Liver (tissue), 9 donors: ENCODE measurements around the gene KIF4A. TPM values are rescaled to one million over a fixed set of nuclear protein-coding genes. Genes with fewer than 3 reads are reported as not detected.
"Not testable (repeated sequence)": the region's sequence is repeated elsewhere in the genome, so short reads cannot be mapped to it uniquely, and the experiment has no call there.

Experiments
- DNase-seq: peaks from one replicate; pipeline ENCODE4 v3.0.0-alpha.2; 2017; ENCODE audit warnings: low spot score
- H3K27ac ChIP-seq, 2 donors: one replicate each; pipeline ENCODE4 v1.7.0; 2013; ENCODE audit warnings: inconsistent platforms in 2 of 2, low read length in 2 of 2, control low read depth in 1 of 2, low read depth in 1 of 2, mild to moderate bottlenecking in 1 of 2
- H3K27me3 ChIP-seq, 4 donors: one replicate each; pipeline versions ENCODE4 v1.6.1 to v1.7.0; 2013; ENCODE audit warnings: low read length in 3 of 4, inconsistent platforms in 1 of 4, mild to moderate bottlenecking in 1 of 4, moderate library complexity in 1 of 4; ENCODE audit not compliant: control insufficient read depth in 4 of 4, insufficient read depth in 4 of 4
- H3K36me3 ChIP-seq, 4 donors: one replicate each; pipeline versions ENCODE4 v1.6.1 to v1.7.0; 2013; ENCODE audit warnings: low read length in 3 of 4, mild to moderate bottlenecking in 3 of 4, low read depth in 1 of 4, moderate library complexity in 1 of 4; ENCODE audit not compliant: control insufficient read depth in 4 of 4, insufficient read depth in 3 of 4
- H3K4me1 ChIP-seq, 4 donors: one replicate each; pipeline versions ENCODE4 v1.6.1 to v1.7.0; 2013; ENCODE audit warnings: low read length in 3 of 4, mild to moderate bottlenecking in 3 of 4, moderate library complexity in 1 of 4; ENCODE audit not compliant: control insufficient read depth in 4 of 4, insufficient read depth in 4 of 4
- H3K4me3 ChIP-seq, 3 donors: one replicate each; pipeline versions ENCODE4 v1.6.1 to v1.7.0; 2013; ENCODE audit warnings: low read length in 3 of 3, control low read depth in 1 of 3, low read depth in 1 of 3, mild to moderate bottlenecking in 1 of 3
- H3K9ac ChIP-seq, 2 donors: one replicate each; pipeline ENCODE4 v1.7.0; 2013; ENCODE audit warnings: low read length in 2 of 2, mild to moderate bottlenecking in 2 of 2, moderate library complexity in 2 of 2, control low read depth in 1 of 2, low read depth in 1 of 2
- H3K9me3 ChIP-seq, 4 donors: one replicate each; pipeline versions ENCODE4 v1.6.1 to v1.7.0; 2013; ENCODE audit warnings: low read length in 3 of 4; ENCODE audit not compliant: control insufficient read depth in 4 of 4
- ATF3 ChIP-seq: IDR thresholded peaks from 2 replicates; pipeline ENCODE4 v1.6.1; 2016; ENCODE audit warnings: antibody characterized with exemption
- CTCF ChIP-seq: fragments of 150-350 bp; IDR thresholded peaks from 2 replicates; pipeline ENCODE4 v1.5.1; 2017; ENCODE audit warnings: improper control_type of control experiment, low read depth, low read length; ENCODE audit not compliant: missing input control
- EGR1 ChIP-seq, 2 donors: IDR thresholded peaks; 2 replicates each; pipeline ENCODE4 v1.6.1; 2016 to 2018; ENCODE audit warnings: antibody characterized with exemption in 2 of 2, low read depth in 2 of 2
- FOXA1 ChIP-seq: IDR thresholded peaks from 2 replicates; pipeline ENCODE4 v1.6.1; 2016; ENCODE audit warnings: antibody characterized with exemption
- FOXA2 ChIP-seq: IDR thresholded peaks from 2 replicates; pipeline ENCODE4 v1.6.1; 2016; ENCODE audit warnings: antibody characterized with exemption
- GABPA ChIP-seq, 2 donors: IDR thresholded peaks in 1 of 2; conservative IDR thresholded peaks in 1 of 2; 2 replicates each; pipeline ENCODE4 v1.6.1; 2016; ENCODE audit warnings: antibody characterized with exemption in 2 of 2, mild to moderate bottlenecking in 1 of 2, moderate library complexity in 1 of 2
- HNF4A ChIP-seq, 2 donors: conservative IDR thresholded peaks; 2 replicates each; pipeline ENCODE4 v1.6.1; 2016; ENCODE audit warnings: antibody characterized with exemption in 2 of 2, mild to moderate bottlenecking in 2 of 2
- HNF4G ChIP-seq: IDR thresholded peaks from 2 replicates; pipeline ENCODE4 v1.6.1; 2016; ENCODE audit warnings: antibody characterized with exemption
- JUND ChIP-seq, 2 donors: IDR thresholded peaks; 2 replicates each; pipeline ENCODE4 v1.6.1; 2016; ENCODE audit warnings: antibody characterized with exemption in 2 of 2
- NR2F2 ChIP-seq: IDR thresholded peaks from 2 replicates; pipeline ENCODE4 v1.6.1; 2016; ENCODE audit warnings: antibody characterized with exemption
- RAD21 ChIP-seq, 2 donors: IDR thresholded peaks; 2 replicates each; pipeline ENCODE4 v1.6.1; 2016; ENCODE audit warnings: antibody characterized with exemption in 2 of 2, mild to moderate bottlenecking in 2 of 2
- RXRA ChIP-seq, 2 donors: IDR thresholded peaks; 2 replicates each; pipeline ENCODE4 v1.6.1; 2017 to 2018; ENCODE audit warnings: antibody characterized with exemption in 2 of 2, mild to moderate bottlenecking in 1 of 2
- TAF1 ChIP-seq: conservative IDR thresholded peaks from 2 replicates; pipeline ENCODE4 v1.6.1; 2016; ENCODE audit warnings: antibody characterized with exemption, mild to moderate bottlenecking
- YY1 ChIP-seq: IDR thresholded peaks from 2 replicates; pipeline ENCODE4 v1.6.1; 2016; ENCODE audit warnings: antibody characterized with exemption, mild to moderate bottlenecking
- WGBS: extraction: QIAGEN DNeasy Blood & Tissue Kit; methylation state at CpG from one replicate; pipeline ENCODE4 v1.1.7; 2013; 5-methylcytosine and 5-hydroxymethylcytosine counted together
- polyA plus RNA-seq, 2 donors: library from polyadenylated mRNA; stranded (reverse) in 1 of 2; unstranded in 1 of 2; fragments of 200-250 nt in 1 of 2; fragments of >200 nt in 1 of 2; fragmentation: Nextera tagmentation in 1 of 2; extraction: Ambion mirVana in 1 of 2; gene quantifications; one replicate each; pipeline versions ENCODE4 v1.2.1 to v1.2.3, GENCODE V29; 2013 to 2015
- total RNA-seq, 2 donors: library from RNA; depleted of rRNA; stranded (reverse); fragments of >200 nt; gene quantifications; one replicate each; pipeline ENCODE4 v1.2.3, GENCODE V29; 2014
- TF ChIP-seq, protein P1 (sequence below): IDR thresholded peaks from 2 replicates; pipeline ENCODE4 v1.6.1; 2016; ENCODE audit warnings: antibody characterized with exemption
- TF ChIP-seq, protein P2 (sequence below): IDR thresholded peaks from 2 replicates; pipeline ENCODE4 v1.6.1; 2016; ENCODE audit warnings: antibody characterized with exemption
- donor health status: healthy.
- donor health status: healthy.
- donor health status: healthy.
- donor health status: healthy.
- donor health status: healthy.

KIF4A gene
- total and polyA plus RNA-seq, 4 donors: under 0.01 to 17.3 (median 0.50) TPM

DNA sequence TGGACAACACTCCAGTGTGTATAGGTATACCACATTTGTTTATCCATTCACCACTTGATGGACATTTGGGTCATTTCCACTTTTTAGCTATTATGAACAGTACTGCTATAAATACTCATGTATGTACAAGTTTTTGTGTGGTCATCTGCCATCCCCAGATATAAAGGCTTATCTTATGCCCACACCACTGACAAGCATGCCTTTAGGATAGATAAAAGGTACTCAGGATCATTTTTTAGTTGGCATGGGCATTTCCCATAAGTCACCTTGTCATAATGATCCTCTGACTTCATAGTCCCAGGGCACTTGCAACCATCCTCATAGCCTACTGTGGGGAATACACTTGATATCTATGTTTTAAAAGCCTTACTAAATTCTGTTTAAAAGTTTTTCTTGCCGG is 49.2 kb upstream of the KIF4A start:
- Histone ChIP-seq H3K27me3 (no peaks in the 10 kb centered on the region), H3K36me3 (no peaks in the 10 kb centered on the region), H3K9ac (no peak overlapping the region), H3K27ac (no peak overlapping the region), H3K9me3 (no peaks in the 10 kb centered on the region), H3K4me3 (no peak overlapping the region), H3K4me1 (no peaks in the 10 kb centered on the region)
- TF ChIP-seq ATF3 (no peak), NR2F2 (no peak)
- no peak for DNase-seq
- 97% methylated on average over 1 of the region's 1 CpG for WGBS

- DNase-seq: no peak
- Histone ChIP-seq H3K4me3 (no peak overlapping the region), H3K4me1 (no peaks in the 10 kb centered on the region), H3K9me3 (no peaks in the 10 kb centered on the region), H3K36me3 (no peaks in the 10 kb centered on the region), H3K27me3 (no peaks in the 10 kb centered on the region), H3K27ac (no peak overlapping the region), H3K9ac (no peak overlapping the region)
- 90% methylated on average over 2 of the region's 2 CpGs for WGBS
- TF ChIP-seq HNF4A (conservative IDR thresholded peaks at IDR 0.05): no peak
- no peak for TF ChIP-seq RAD21 (IDR thresholded peaks at IDR 0.05)
- TF ChIP-seq, protein P1, sequence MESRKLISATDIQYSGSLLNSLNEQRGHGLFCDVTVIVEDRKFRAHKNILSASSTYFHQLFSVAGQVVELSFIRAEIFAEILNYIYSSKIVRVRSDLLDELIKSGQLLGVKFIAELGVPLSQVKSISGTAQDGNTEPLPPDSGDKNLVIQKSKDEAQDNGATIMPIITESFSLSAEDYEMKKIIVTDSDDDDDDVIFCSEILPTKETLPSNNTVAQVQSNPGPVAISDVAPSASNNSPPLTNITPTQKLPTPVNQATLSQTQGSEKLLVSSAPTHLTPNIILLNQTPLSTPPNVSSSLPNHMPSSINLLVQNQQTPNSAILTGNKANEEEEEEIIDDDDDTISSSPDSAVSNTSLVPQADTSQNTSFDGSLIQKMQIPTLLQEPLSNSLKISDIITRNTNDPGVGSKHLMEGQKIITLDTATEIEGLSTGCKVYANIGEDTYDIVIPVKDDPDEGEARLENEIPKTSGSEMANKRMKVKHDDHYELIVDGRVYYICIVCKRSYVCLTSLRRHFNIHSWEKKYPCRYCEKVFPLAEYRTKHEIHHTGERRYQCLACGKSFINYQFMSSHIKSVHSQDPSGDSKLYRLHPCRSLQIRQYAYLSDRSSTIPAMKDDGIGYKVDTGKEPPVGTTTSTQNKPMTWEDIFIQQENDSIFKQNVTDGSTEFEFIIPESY: no peak
- no peak for TF ChIP-seq RXRA (IDR thresholded peaks at IDR 0.05)
- TF ChIP-seq JUND (IDR thresholded peaks at IDR 0.05): no peak
- TF ChIP-seq GABPA (IDR thresholded peaks at IDR 0.05 in 1 of 2, conservative IDR thresholded peaks at IDR 0.05 in 1 of 2): no peak
- no peak for TF ChIP-seq CTCF
- TF ChIP-seq YY1: no peak
- TF ChIP-seq HNF4G: no peak
These were observed 48.4 kb upstream of the KIF4A start for GRCh38 chrX:70241501-70241900.

DNA sequence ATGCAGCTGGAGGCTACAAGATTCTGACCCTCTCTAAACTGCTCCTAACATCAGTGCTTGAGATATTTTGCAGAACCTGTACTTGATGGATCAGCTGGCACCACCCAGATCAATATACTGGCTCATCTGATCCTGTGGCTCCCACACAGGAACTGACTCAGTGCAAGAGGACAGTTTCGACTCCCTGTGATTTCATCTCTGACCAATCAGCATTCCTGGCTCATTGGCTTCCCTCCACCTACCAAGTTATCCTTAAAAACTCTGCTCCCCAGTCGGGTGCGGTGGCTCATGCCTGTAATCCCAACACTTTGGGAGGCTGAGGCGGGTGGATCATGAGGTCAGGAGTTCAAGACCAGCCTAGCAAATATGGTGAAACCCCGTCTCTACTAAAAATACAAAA is 46.3 kb upstream of the KIF4A start:
- H3K4me1 ChIP-seq, DNase-seq, H3K27ac ChIP-seq, H3K36me3 ChIP-seq, H3K9me3 ChIP-seq, H3K4me3 ChIP-seq, H3K27me3 ChIP-seq, H3K9ac ChIP-seq: not testable (repeated sequence)
- 87% methylated on average over 5 of the region's 5 CpGs for WGBS

DNA sequence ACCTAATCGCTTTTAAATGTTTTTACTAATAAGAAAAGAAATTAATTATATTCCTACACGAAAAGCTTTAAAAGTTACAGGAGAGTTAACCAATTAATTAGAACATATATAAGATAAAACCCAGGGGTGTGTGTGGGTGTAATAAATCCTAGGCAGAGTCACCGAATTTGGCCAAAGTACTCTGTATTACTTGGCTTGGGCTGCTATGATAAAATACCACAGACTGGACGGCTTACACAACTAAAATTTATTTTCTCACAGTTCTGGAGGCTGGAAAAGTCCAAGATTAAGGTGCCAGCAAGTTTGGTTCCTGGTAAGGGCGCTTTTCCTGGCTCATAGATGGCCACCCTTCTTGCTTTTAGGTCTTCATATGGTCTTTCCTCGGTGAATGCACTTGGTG is 45.0 kb upstream of the KIF4A start:
- H3K27me3 ChIP-seq: no peaks in the 10 kb centered on the region
- H3K27ac ChIP-seq: no peak overlapping the region
- H3K36me3 ChIP-seq: no peaks in the 10 kb centered on the region
- H3K9ac ChIP-seq: no peak overlapping the region
- no peak overlapping the region for H3K4me3 ChIP-seq
- H3K4me1 ChIP-seq: no peaks in the 10 kb centered on the region
- 91% methylated on average over 6 of the region's 6 CpGs for WGBS
- no peak for DNase-seq
- H3K9me3 ChIP-seq: no peaks in the 10 kb centered on the region
- no peak for TF ChIP-seq FOXA2
- no peak for TF ChIP-seq HNF4G
- TF ChIP-seq, protein P2, sequence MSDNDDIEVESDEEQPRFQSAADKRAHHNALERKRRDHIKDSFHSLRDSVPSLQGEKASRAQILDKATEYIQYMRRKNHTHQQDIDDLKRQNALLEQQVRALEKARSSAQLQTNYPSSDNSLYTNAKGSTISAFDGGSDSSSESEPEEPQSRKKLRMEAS: no peak
- TF ChIP-seq NR2F2: no peak
- TF ChIP-seq TAF1: no peak
- no peak for TF ChIP-seq ATF3
- no peak for TF ChIP-seq YY1
- TF ChIP-seq EGR1 (IDR thresholded peaks at IDR 0.05; ENCODE audit: low read depth in 2 of 2): no peak
- TF ChIP-seq, protein P1: no peak
- no peak for TF ChIP-seq FOXA1
- TF ChIP-seq RXRA (IDR thresholded peaks at IDR 0.05): no peak
- no peak for TF ChIP-seq HNF4A (conservative IDR thresholded peaks at IDR 0.05)
